Natural killer cell (primary cell): Measurements from ENCODE around the gene RFX6. TPM values are rescaled to one million over a fixed set of nuclear protein-coding genes. Genes with fewer than 3 reads are reported as not detected.

Experiments used
- ATAC-seq, 3 donors: fragments of 150-1000 bp in 2 of 3; fragments of 200-7000 bp in 1 of 3; cut with Tn5 transposase; 1 replicate in 1 of 3; 2 replicates in 2 of 3; pipeline ENCODE4 v1.10.0; 2021; ENCODE audit warnings: mild to moderate bottlenecking in 2 of 3, moderate library complexity in 2 of 3
- DNase-seq, 2 donors: peaks; one replicate each; pipeline versions ENCODE4 v3.0.0 to v3.0.0-alpha.2; 2013 to 2021; ENCODE audit warnings: mixed read lengths in 1 of 2
- H3K27ac ChIP-seq: one replicate; pipeline ENCODE4 v1.5.1; 2013; ENCODE audit warnings: mild to moderate bottlenecking, low read length
- H3K27me3 ChIP-seq: one replicate; pipeline ENCODE4 v1.6.1; 2013; ENCODE audit warnings: low read length; ENCODE audit not compliant: control insufficient read depth, insufficient read depth
- H3K36me3 ChIP-seq: one replicate; pipeline ENCODE4 v1.6.1; 2013; ENCODE audit warnings: low read length; ENCODE audit not compliant: control insufficient read depth, insufficient read depth
- H3K4me1 ChIP-seq: one replicate; pipeline ENCODE4 v1.6.1; 2013; ENCODE audit warnings: low read length; ENCODE audit not compliant: control insufficient read depth, insufficient read depth
- H3K4me3 ChIP-seq: one replicate; pipeline ENCODE4 v1.5.1; 2013; ENCODE audit warnings: low read length
- H3K9me3 ChIP-seq: one replicate; pipeline ENCODE4 v1.6.1; 2013; ENCODE audit warnings: low read length; ENCODE audit not compliant: control insufficient read depth, insufficient read depth
- H3K27ac Mint-ChIP-seq, 2 donors: one replicate each; pipeline ENCODE4 v1.8.0; 2022; ENCODE audit warnings: mild to moderate bottlenecking in 2 of 2, mixed read lengths in 2 of 2, moderate library complexity in 1 of 2
- H3K27me3 Mint-ChIP-seq, 2 donors: one replicate each; pipeline ENCODE4 v1.8.0; 2022; ENCODE audit warnings: low read depth in 2 of 2, mixed read lengths in 2 of 2
- H3K36me3 Mint-ChIP-seq: one replicate; pipeline ENCODE4 v1.8.0; 2022; ENCODE audit warnings: mixed read lengths
- H3K4me1 Mint-ChIP-seq, 2 donors: one replicate each; pipeline ENCODE4 v1.8.0; 2022; ENCODE audit warnings: mixed read lengths in 2 of 2
- H3K4me3 Mint-ChIP-seq: one replicate; pipeline ENCODE4 v1.8.0; 2022; ENCODE audit warnings: mild to moderate bottlenecking, moderate library complexity, mixed read lengths
- H3K9me3 Mint-ChIP-seq, 2 donors: one replicate each; pipeline ENCODE4 v1.8.0; 2022; ENCODE audit warnings: mixed read lengths in 2 of 2
- WGBS: methylation state at CpG from one replicate; pipeline ENCODE4 v1.1.7; 2013; ENCODE audit warnings: missing lambda C conversion rate; ENCODE audit not compliant: insufficient coverage; 5-methylcytosine and 5-hydroxymethylcytosine counted together
- intact Hi-C: fragments of 100-400 bp; cut with micrococcal nuclease; formaldehyde crosslinking; loops from one replicate; pipeline ENCODE4 v1.14.2; 2022
- total RNA-seq, 4 donors: library from RNA; stranded (reverse); fragments of 120-200 nt in 1 of 4; gene quantifications; one replicate each; pipeline versions ENCODE4 v1.2.3 to v1.2.4, GENCODE V29; 2013 to 2022
- TF ChIP-seq, protein P1 (sequence below): fragments of 200-600 bp; IDR thresholded peaks from one replicate; pipeline ENCODE4 v1.8.0; 2022; ENCODE audit warnings: antibody characterized with exemption

RFX6 gene
- total RNA-seq, 3 donors from 2014 or later (not counting 1 experiment from before 2014, with no cell fraction given): not detected

DNA sequence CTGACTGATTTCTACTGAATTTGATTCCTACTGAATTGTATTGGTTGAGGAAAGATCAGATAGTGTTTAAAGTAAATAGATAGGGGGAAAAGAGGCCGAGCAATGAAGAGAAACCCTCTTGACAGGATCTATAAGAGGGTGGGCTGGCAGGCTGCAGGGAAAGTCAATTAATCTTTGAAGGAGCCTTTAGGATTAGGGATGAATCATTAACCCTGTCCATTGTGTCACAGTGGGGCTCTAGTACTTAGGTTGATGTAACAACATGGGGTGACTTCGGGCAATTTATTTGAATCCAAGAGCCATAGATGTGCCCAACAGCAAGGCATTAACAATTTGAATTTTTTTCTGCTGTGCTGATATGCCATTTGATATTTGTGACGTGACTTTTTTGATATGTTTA lies 7.5 kb downstream of the RFX6 start:
- intact Hi-C loops: no loop called here
- WGBS: 87% methylated on average over 2 of the region's 3 CpGs
- Mint-ChIP-seq H3K27me3 (no peaks in the 10 kb centered on the region), H3K4me1 (no peaks in the 10 kb centered on the region), H3K4me3 (no peak overlapping the region), H3K9me3 (peaks cover 2% of the 10 kb centered on the region in 2 donors), H3K27ac (no peak overlapping the region), H3K36me3 (no peaks in the 10 kb centered on the region)
- no peaks in the 10 kb centered on the region for H3K27me3 ChIP-seq
- H3K4me1 ChIP-seq: no peaks in the 10 kb centered on the region
- TF ChIP-seq, protein P1, sequence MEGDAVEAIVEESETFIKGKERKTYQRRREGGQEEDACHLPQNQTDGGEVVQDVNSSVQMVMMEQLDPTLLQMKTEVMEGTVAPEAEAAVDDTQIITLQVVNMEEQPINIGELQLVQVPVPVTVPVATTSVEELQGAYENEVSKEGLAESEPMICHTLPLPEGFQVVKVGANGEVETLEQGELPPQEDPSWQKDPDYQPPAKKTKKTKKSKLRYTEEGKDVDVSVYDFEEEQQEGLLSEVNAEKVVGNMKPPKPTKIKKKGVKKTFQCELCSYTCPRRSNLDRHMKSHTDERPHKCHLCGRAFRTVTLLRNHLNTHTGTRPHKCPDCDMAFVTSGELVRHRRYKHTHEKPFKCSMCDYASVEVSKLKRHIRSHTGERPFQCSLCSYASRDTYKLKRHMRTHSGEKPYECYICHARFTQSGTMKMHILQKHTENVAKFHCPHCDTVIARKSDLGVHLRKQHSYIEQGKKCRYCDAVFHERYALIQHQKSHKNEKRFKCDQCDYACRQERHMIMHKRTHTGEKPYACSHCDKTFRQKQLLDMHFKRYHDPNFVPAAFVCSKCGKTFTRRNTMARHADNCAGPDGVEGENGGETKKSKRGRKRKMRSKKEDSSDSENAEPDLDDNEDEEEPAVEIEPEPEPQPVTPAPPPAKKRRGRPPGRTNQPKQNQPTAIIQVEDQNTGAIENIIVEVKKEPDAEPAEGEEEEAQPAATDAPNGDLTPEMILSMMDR: no peak
- H3K27ac ChIP-seq: no peak overlapping the region
- no peaks in the 10 kb centered on the region for H3K9me3 ChIP-seq
- ATAC-seq: no peak
- no peak overlapping the region for H3K4me3 ChIP-seq
- DNase-seq: no peak
- H3K36me3 ChIP-seq: no peaks in the 10 kb centered on the region

DNA sequence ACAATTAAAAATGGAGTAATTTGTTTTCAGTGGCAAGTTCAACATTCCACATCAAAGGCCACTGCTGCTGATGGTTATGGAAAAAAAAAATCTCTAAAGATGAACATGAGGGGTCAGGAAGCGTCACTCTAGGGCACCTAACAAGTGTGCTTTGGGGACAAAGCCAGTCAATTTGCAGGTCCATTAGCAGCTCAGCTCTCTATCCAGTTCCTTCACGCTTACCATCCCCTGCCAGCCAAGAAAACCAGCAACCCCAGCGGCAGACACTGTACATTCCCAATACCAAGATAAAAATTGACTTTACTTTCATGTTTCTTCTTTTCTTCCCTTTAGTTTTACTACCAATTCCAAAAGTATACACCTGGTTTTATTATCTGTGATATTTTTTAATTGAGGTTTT lies 10.1 kb downstream of the RFX6 start:
- Histone ChIP-seq H3K27ac (no peak overlapping the region), H3K27me3 (no peaks in the 10 kb centered on the region), H3K36me3 (no peaks in the 10 kb centered on the region), H3K9me3 (no peaks in the 10 kb centered on the region), H3K4me3 (no peak overlapping the region), H3K4me1 (no peaks in the 10 kb centered on the region)
- DNase-seq: no peak
- TF ChIP-seq, protein P1: no peak
- Mint-ChIP-seq H3K36me3 (no peaks in the 10 kb centered on the region), H3K4me1 (no peaks in the 10 kb centered on the region), H3K4me3 (no peak overlapping the region), H3K9me3 (peaks cover 2% of the 10 kb centered on the region in 2 donors), H3K27ac (no peak overlapping the region), H3K27me3 (no peaks in the 10 kb centered on the region)
- ATAC-seq: no peak
- intact Hi-C loops: no loop called here
- WGBS: 74% methylated on average over 3 of the region's 3 CpGs

DNA sequence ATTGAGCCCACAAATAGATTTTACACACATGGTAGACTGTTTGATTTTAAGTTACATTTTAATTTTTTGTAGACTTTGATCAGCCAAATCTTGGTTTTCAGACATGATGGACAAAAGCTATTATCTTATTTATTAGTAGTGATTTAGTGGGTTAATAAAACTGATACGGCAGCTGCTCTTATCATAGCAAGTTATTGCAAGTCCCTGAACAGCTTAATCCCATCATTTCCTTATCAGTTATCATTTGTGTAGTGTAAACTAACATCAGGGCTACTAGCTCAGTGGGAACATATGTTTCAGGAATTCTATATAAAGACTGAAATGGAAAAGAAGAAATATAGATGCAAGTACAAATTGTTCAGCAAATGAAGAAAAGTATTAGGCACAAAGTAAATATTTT lies 10.9 kb downstream of the RFX6 start:
- Mint-ChIP-seq H3K36me3 (no peaks in the 10 kb centered on the region), H3K4me3 (no peak overlapping the region), H3K4me1 (no peaks in the 10 kb centered on the region), H3K27me3 (no peaks in the 10 kb centered on the region), H3K27ac (no peak overlapping the region), H3K9me3 (peaks cover 2% of the 10 kb centered on the region in 2 donors)
- intact Hi-C loops: no loop called here
- no CpG with 5 or more reads among the region's 1 CpG for WGBS
- TF ChIP-seq, protein P1: no peak
- Histone ChIP-seq H3K27ac (no peak overlapping the region), H3K4me1 (no peaks in the 10 kb centered on the region), H3K4me3 (no peak overlapping the region), H3K27me3 (no peaks in the 10 kb centered on the region), H3K36me3 (no peaks in the 10 kb centered on the region), H3K9me3 (no peaks in the 10 kb centered on the region)
- ATAC-seq: no peak
- no peak for DNase-seq

DNA sequence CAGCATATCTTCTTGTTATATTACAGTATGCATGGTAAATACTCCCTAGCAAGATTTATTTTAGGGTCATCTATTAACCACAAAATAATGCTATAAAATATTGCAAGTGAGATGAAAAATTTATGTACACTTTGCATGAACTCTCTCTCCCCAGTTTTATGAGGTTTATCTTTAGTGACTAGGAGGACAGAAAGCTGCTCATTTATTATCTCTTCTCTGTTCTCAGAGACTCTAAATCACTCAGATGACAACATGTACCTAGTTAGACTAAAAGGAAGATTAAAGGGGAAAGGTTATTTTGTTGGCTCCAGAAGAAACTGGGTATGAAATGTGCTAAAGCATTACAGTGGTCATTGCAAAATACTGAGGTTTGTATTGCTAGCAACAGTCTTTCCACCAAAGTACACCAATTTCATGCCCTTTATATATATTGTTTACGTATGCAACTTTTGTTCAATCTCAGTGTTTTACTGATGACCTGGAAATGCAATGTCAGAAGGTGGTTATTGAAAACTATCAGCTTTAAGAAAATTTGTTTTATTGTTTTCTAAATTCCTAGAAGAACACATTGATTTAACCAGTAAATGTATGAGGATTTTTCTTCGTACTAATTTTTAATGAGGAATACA lies 11.8 kb downstream of the RFX6 start:
- Mint-ChIP-seq H3K36me3 (no peaks in the 10 kb centered on the region), H3K27me3 (no peaks in the 10 kb centered on the region), H3K4me3 (no peak overlapping the region), H3K27ac (no peak overlapping the region), H3K9me3 (peaks cover under 1 to 2% of the 10 kb centered on the region in 2 donors), H3K4me1 (no peaks in the 10 kb centered on the region)
- 76% methylated on average over 1 of the region's 2 CpGs for WGBS
- DNase-seq (no peak), ATAC-seq (no peak)
- intact Hi-C loops: no loop called here
- Histone ChIP-seq H3K4me1 (no peaks in the 10 kb centered on the region), H3K4me3 (no peak overlapping the region), H3K27ac (no peak overlapping the region), H3K27me3 (no peaks in the 10 kb centered on the region), H3K36me3 (no peaks in the 10 kb centered on the region), H3K9me3 (no peaks in the 10 kb centered on the region)
- TF ChIP-seq, protein P1: no peak
